ENCODE measurements around the gene USP36.

The USP36 gene

GRCh38 chr17:78819806-78820792, 20.5 kb downstream of the USP36 start:
- Histone ChIP-seq H3F3A (ENCODE audit: control insufficient read depth, insufficient read depth) (no peaks in the 10 kb centered on the region), H3K4me3 (ENCODE audit: low read length) (no peak overlapping the region), H3K9me3 (ENCODE audit: control insufficient read depth, insufficient read depth, low read length) (no peaks in the 10 kb centered on the region), H3K4me1 (ENCODE audit: control insufficient read depth, low read length) (no peaks in the 10 kb centered on the region), H3K27me3 (ENCODE audit: control insufficient read depth, low read length) (no peaks in the 10 kb centered on the region), H3K4me2 (ENCODE audit: low read length) (no peak overlapping the region), H4K20me1 (ENCODE audit: control insufficient read depth, insufficient read depth, low read depth, low read length) (no peaks in the 10 kb centered on the region), H3K9me2 (replicated peaks; ENCODE audit: control insufficient read depth, low read length) (no peaks in the 10 kb centered on the region), H3K79me2 (ENCODE audit: control insufficient read depth, low read length) (peaks cover 21% of the 10 kb centered on the region), H3K36me3 (ENCODE audit: control insufficient read depth, low read length) (peaks cover 92% of the 10 kb centered on the region), H3K27ac (ENCODE audit: low read depth, low read length) (no peak overlapping the region)
- no peak for TF ChIP-seq EZH2phosphoT487 (IDR thresholded peaks at IDR 0.05; ENCODE audit: borderline replicate concordance, low read length)
- no peak for TF ChIP-seq CTCF (IDR thresholded peaks at IDR 0.05; ENCODE audit: low read depth, low read length, poor library complexity, severe bottlenecking)

- Histone ChIP-seq H3K79me2 (ENCODE audit: control insufficient read depth, low read length) (peaks cover 15% of the 10 kb centered on the region), H3K4me3 (ENCODE audit: low read length) (no peak overlapping the region), H3K9me3 (ENCODE audit: control insufficient read depth, insufficient read depth, low read length) (no peaks in the 10 kb centered on the region), H3K4me2 (ENCODE audit: low read length) (no peak overlapping the region), H3K27ac (ENCODE audit: low read depth, low read length) (no peak overlapping the region), H3K36me3 (ENCODE audit: control insufficient read depth, low read length) (peaks cover 92% of the 10 kb centered on the region), H3K9me2 (replicated peaks; ENCODE audit: control insufficient read depth, low read length) (no peaks in the 10 kb centered on the region), H3F3A (ENCODE audit: control insufficient read depth, insufficient read depth) (no peaks in the 10 kb centered on the region), H3K4me1 (ENCODE audit: control insufficient read depth, low read length) (no peaks in the 10 kb centered on the region), H4K20me1 (ENCODE audit: control insufficient read depth, insufficient read depth, low read depth, low read length) (no peaks in the 10 kb centered on the region), H3K27me3 (ENCODE audit: control insufficient read depth, low read length) (no peaks in the 10 kb centered on the region)
- TF ChIP-seq CTCF (IDR thresholded peaks at IDR 0.05; ENCODE audit: low read depth, low read length, poor library complexity, severe bottlenecking) (no peak), EZH2phosphoT487 (IDR thresholded peaks at IDR 0.05; ENCODE audit: borderline replicate concordance, low read length) (no peak)
These were observed 21.2 kb downstream of the USP36 start for GRCh38 chr17:78819402-78819801.

GRCh38 chr17:78818932-78819331, 21.7 kb downstream of the USP36 start:
- Histone ChIP-seq H4K20me1 (ENCODE audit: control insufficient read depth, insufficient read depth, low read depth, low read length) (no peaks in the 10 kb centered on the region), H3K27ac (ENCODE audit: low read depth, low read length) (no peak overlapping the region), H3K9me2 (replicated peaks; ENCODE audit: control insufficient read depth, low read length) (no peaks in the 10 kb centered on the region), H3K4me2 (ENCODE audit: low read length) (no peak overlapping the region), H3K36me3 (ENCODE audit: control insufficient read depth, low read length) (peaks cover 92% of the 10 kb centered on the region), H3K4me1 (ENCODE audit: control insufficient read depth, low read length) (no peaks in the 10 kb centered on the region), H3K4me3 (ENCODE audit: low read length) (no peak overlapping the region), H3K27me3 (ENCODE audit: control insufficient read depth, low read length) (no peaks in the 10 kb centered on the region), H3F3A (ENCODE audit: control insufficient read depth, insufficient read depth) (no peaks in the 10 kb centered on the region), H3K79me2 (ENCODE audit: control insufficient read depth, low read length) (peaks cover 10% of the 10 kb centered on the region), H3K9me3 (ENCODE audit: control insufficient read depth, insufficient read depth, low read length) (no peaks in the 10 kb centered on the region)
- TF ChIP-seq CTCF (IDR thresholded peaks at IDR 0.05; ENCODE audit: low read depth, low read length, poor library complexity, severe bottlenecking) = no peak
- TF ChIP-seq EZH2phosphoT487 (IDR thresholded peaks at IDR 0.05; ENCODE audit: borderline replicate concordance, low read length) = no peak
